Hematopoietic multipotent progenitor cell treated with erythropoietin and hydrocortisone succinate and interleukin-3 and kit ligand, for 15 days (in vitro differentiated cells): Measurements from ENCODE around the gene ZFAND6.
A peak's percentile ranks its signal among the peaks of the same experiment; 100 is the strongest.

Source experiments
- DNase-seq: peaks from one replicate; pipeline ENCODE4 v3.0.0-alpha.2; 2015; ENCODE audit warnings: low spot score

The ZFAND6 gene

DNA sequence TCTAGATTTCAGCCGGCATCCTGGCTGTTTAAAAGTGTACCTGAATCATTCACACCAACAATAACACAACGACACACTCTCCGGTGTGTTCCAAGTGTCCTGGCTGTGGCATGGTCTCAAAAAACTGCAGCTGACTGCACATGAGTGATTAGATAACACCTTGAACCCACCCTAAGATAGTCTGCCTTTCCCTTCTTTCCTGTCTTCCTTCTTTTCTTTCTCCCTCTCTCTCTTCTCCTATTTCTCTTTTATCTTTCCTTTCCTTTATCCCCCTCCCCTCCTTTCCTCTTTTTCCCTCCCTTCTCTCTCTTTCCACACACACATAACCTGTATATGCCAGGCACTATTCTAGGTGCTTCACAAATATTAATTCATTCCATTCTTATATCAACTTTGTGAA is 92.1 kb downstream of the ZFAND6 start:
- peak; percentile 35 for DNase-seq

DNA sequence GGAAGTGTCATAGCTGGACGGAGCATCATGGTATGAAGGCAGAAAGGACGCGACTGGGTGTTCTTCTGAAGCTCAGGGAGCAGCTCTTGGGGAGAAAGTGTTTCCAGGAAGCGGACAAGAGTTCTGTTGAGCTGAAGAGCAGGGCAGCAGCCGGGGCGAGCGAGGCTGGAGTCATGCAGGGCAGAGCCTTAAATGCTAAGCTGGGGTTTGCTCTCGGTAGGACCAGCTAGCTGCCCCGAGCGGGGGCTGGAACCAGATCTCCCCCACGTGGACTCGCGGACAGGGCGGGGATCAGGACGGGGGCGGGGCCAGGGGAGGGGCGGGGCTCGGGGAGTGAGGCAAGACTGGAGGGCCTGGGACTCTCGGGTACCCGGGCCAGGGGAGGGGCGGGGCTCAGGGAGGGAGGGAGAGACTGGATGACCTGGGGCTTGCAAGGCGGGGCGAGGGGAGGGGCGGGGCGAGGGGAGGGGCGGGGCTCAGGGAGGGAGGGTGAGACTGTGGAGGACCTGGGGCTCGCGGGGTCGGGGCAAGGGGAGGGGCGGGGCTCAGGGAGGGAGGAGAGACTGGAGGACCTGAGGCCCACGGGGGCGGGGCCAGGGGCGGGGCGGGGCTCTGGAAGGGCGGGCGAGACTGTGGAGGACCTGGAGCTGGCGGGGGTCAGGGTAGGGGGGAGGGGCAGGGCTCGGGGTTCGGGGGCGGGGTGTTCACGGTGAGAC is 92.9 kb downstream of the ZFAND6 start:
- peak; percentile 87 for DNase-seq

- peak; percentile 20 for DNase-seq
Observed at GRCh38 chr15:80152896-80153876, 93.7 kb downstream of the ZFAND6 start, which contains the start of gene FAH. Gene FAH (plus strand): TSS chr15:80152999. CDS start chr15:80153055, 56 bp downstream.

DNA sequence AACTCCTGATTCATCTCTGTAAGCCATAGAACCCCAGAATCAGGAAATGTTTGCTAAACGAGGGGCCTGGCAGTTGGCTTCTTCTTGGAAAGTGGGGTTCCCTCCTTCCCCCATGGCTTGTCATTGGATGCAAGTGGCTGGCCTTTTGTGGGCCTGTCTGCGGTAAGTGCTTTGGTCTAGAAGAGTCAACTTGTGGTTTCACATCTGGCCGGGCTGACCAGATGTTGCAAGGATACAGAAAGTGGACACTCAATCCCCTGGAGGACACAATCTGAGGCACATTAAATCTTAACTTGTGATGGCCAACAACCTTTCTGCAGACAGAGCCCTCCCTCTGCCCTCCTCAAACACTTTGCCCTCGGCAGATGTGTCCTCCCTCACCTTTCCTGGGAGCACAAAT is 94.4 kb downstream of the ZFAND6 start:
- no peak for DNase-seq

- DNase-seq = no peak
Observed at GRCh38 chr15:80154336-80154735, 94.9 kb downstream of the ZFAND6 start.

DNA sequence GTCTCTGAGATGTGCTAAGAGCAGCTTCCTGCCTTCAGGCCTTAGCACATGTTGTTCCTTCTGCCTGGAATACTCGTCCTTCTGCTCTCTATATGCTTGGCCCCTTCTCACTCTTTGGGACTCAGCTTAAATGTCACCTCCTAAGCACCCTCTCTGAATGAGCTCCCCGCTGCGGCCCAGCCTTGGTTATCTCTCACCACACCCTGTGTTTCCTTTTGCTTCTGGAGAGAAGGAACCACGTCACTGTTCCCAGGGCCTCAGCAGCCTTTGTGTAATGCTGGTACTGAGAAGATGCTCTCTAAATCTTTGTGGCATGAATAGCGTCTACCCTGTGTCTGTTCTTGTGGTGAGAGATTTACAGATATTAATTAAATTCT is 95.5 kb downstream of the ZFAND6 start:
- DNase-seq = peak; percentile 76

GRCh38 chr15:80155378-80156175 is 96.1 kb downstream of the ZFAND6 start:
- peak; percentile 78 for DNase-seq

GRCh38 chr15:80156176-80156720 is 96.8 kb downstream of the ZFAND6 start:
- DNase-seq = no peak

- DNase-seq = no peak
Observed at GRCh38 chr15:80157215-80157614, 97.7 kb downstream of the ZFAND6 start.

DNA sequence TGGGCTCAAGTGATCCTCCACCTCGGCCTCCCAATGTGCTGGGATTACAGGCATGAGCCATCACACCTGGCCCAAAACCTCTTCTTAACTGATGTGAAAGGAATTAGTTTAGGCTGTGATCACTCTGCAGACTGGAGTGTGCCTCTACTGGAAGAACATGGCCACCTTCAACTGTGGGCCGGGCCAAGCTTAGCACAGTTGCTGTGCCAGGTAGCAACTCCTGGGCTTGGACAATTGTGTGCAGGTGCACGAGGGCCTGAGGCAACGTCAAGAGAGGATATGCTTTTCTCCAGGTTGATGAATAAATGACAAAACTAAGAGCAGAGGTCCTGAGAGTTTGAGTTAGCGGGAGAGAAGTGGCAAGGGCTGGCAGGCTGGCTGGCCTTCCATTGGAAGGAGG is 99.8 kb downstream of the ZFAND6 start:
- DNase-seq = no peak

- DNase-seq = peak; percentile 31
Observed at GRCh38 chr15:80159811-80160569, 100.5 kb downstream of the ZFAND6 start.

DNA sequence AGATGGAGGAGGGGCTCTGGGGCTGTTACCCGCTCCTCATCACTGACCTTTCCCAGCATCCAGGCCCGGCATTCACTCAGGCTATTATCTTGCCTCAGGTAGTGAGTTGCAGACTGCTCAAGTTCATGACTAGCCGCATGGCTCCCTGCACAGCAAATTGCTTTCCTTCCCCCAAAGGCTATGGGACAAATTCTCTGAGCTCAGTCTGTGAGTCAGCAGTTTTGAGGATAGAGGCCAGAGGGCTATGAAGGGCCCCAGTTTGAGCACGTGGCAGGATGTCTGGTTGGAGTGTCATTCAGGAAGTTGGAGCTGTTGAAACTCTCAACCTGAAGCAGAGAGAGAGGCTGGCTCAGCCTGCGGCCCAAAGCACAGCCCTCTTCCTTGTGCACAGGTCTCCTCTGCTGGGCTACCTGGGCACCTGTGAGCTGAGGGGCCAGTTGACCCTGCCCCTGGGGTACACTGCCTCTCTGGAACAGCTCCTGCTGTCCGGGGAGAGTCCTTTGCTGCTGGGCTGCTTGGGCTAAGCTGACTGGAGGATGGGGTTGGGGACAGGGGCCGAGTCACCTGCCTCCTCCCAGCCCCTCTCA is 101.2 kb downstream of the ZFAND6 start:
- DNase-seq = peak; percentile 62

DNA sequence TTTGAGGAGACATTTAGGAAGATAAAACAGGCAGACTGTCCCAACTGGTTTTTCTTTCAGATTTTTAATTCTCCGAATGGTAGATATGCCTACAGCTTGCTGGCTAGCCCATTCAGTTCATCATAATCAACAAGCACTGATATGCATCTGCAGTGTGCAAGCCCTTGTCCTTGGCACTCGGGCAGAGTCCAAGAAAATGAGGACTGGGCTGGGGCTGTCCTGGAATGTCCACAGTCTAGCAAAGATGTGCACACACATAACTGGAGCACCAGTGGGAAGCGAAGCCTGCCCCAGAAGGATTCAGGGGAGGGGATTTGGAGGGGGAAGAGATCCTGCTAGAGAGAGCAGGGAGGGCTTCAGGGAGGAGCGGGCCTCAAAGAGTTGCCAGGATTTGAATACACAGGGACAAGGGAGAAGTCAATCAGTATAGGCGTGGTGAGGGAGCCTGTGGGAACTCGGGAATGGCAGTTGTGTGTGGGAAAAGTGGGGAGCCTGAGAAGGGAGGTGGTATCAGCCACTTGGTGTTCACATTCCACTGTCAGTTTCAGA is 102.1 kb downstream of the ZFAND6 start:
- DNase-seq = no peak

DNA sequence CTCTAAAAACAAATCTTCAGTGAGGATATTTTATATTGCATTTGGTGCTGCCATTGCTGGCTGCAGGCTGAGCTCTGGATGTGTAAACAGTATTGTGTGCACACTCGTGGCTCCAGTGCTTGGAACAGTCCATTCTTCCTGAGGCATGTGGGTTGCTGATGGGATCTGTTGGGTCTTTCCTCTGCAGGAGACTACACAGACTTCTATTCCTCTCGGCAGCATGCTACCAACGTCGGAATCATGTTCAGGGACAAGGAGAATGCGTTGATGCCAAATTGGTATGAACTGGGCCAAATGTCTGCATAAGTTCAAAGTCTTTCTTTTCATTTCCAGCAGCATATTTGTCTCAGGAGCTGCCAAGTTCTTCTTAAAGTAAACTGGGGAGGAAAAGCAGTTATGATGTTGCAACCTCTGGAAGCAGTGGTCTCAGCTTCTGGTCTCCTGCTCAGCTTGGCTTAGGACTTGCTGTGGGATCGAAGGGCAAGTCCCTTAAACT is 102.6 kb downstream of the ZFAND6 start:
- no peak for DNase-seq

DNA sequence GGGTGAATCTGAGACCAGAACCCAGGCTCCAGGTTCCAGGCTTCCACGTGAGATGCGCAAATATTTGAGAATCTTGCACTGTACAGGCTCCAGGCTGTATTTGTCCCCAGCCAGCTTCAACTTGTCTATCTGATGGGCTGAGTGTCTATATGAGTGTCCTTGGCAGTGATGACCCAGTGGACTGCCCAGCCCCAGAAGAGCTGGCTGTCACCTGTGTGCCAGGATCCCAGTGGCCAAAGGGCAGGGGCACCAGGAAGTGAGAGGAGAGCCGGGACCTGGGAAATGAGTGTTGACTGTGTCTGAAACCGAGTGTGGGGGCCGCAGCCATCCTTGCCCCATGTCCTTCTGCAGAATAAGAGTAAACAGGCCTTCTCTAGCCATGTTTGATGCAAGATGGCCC is 103.7 kb downstream of the ZFAND6 start:
- DNase-seq = no peak

- no peak for DNase-seq
Observed at GRCh38 chr15:80163897-80164296, 104.4 kb downstream of the ZFAND6 start.

- DNase-seq = no peak
Observed at GRCh38 chr15:80167936-80168335, 108.5 kb downstream of the ZFAND6 start.

- no peak for DNase-seq
Observed at GRCh38 chr15:80168421-80168820, 108.9 kb downstream of the ZFAND6 start.

- DNase-seq = no peak
Observed at GRCh38 chr15:80169768-80170357, 110.4 kb downstream of the ZFAND6 start.

- no peak for DNase-seq
Observed at GRCh38 chr15:80170596-80170995, 111.1 kb downstream of the ZFAND6 start.
